Keratinocyte (primary cell): ENCODE results near the gene NPR1.

Source experiments
- CTCF ChIP-seq, 3 experiments: IDR thresholded peaks in 1 of 3; conservative IDR thresholded peaks in 1 of 3; optimal IDR thresholded peaks in 1 of 3; 2 replicates in 2 of 3; 3 replicates in 1 of 3; pipeline versions ENCODE3 to v1.5.1; 2011; ENCODE audit warnings: low read length in 3 of 3, mild to moderate bottlenecking in 3 of 3, moderate library complexity in 2 of 3, control low read depth in 1 of 3, inconsistent platforms in 1 of 3; ENCODE audit not compliant: insufficient read depth in 2 of 3; ENCODE audit errors: extremely low read depth in 1 of 3
- EZH2 ChIP-seq: IDR thresholded peaks from one replicate; pipeline ENCODE4 v1.6.1; 2012; ENCODE audit warnings: inconsistent platforms, mild to moderate bottlenecking, low read length, moderate library complexity

- TF ChIP-seq CTCF (optimal IDR thresholded peaks at IDR 0.05 in 1 of 3, IDR thresholded peaks at IDR 0.05 in 1 of 3, conservative IDR thresholded peaks at IDR 0.05 in 1 of 3; ENCODE audit: extremely low read depth in 1 of 3, insufficient read depth in 2 of 3, low read length in 3 of 3) (no peak), EZH2 (no peak)
These were observed 18.9 kb downstream of the NPR1 start for GRCh38 chr1:153697191-153698019.
